ENCODE results near the gene STYXL2.

STYXL2 gene

DNA sequence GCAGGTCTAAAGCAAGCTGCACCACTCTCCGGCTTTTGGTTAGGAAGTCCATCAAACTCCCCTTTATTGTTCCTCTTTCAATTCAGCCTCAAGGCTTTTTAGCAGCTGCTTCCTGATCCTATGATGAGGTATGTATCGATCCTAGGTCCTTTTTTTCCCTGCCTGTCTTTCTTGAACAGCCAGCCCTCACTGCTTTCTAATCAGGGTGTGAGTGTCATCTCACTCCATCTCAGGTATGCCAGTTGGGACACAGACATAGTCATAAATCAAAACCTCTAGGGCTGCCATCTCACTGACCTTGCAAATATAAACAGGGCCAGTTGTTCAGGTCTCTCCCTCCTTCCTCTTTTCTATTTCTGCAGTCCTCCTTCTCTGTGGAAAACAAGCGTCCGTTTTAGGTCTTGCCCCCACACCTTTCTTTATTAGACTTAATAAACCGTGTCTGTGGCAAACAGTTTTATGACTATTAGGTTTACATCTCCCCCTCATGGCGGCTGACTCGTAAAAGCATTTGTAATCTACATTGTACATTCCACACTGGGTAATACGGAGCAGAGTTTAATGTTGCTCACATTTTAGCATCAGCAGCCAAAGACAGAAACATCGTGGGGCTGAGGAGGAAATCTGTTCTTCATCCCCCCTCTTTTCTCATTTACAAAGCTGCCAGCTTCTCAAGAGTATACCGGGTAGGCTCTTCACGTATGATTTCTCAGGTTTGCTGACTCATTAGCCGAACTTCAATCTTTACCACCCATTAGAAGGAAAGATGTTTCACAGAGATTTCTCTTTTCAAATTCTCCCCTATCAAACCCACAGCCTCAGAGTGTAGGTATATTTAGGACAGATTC lies 11.6 kb downstream of the STYXL2 start:
- no peak overlapping the region for H3K23ac ChIP-seq (ENCODE audit: low read length)
- no peaks in the 10 kb centered on the region for H3K27me3 ChIP-seq (ENCODE audit: insufficient read depth, low read length, poor library complexity)
- no peak overlapping the region for H2AK5ac ChIP-seq (ENCODE audit: low read length)
- WGBS (ENCODE audit: extremely low coverage, insufficient coverage, low lambda C conversion rate): no CpG with 5 or more reads among the region's 12 CpGs
- no peak overlapping the region for H3K4me3 ChIP-seq (ENCODE audit: low read length)
- H3K36me3 ChIP-seq (ENCODE audit: control insufficient read depth, insufficient read depth, low read length): no peaks in the 10 kb centered on the region
- no peaks in the 10 kb centered on the region for H3K79me1 ChIP-seq (ENCODE audit: low read length)
- no peak for DNase-seq
- no peak overlapping the region for H3K56ac ChIP-seq (ENCODE audit: low read length)
- H2BK120ac ChIP-seq (ENCODE audit: low read depth, low read length): no peak overlapping the region
- H2BK15ac ChIP-seq (replicated peaks; ENCODE audit: low read depth): no peak overlapping the region
- H3K4ac ChIP-seq (ENCODE audit: low read depth, low read length): no peak overlapping the region
- no peaks in the 10 kb centered on the region for H3K79me2 ChIP-seq (ENCODE audit: control insufficient read depth, insufficient read depth, low read length)
- no peak overlapping the region for H3K4me2 ChIP-seq (ENCODE audit: low read length)
- H3K9ac ChIP-seq (ENCODE audit: low read length): no peak overlapping the region
- H3K18ac ChIP-seq (ENCODE audit: low read length): peak overlapping the region; percentile 66
- peaks cover 2% of the 10 kb centered on the region for H3K4me1 ChIP-seq (ENCODE audit: control insufficient read depth, low read depth, low read length)
- H4K5ac ChIP-seq (ENCODE audit: low read length): no peak overlapping the region
- H2BK5ac ChIP-seq (ENCODE audit: low read length): no peak overlapping the region
- H4K8ac ChIP-seq (ENCODE audit: low read depth, low read length): no peak overlapping the region
- H3K27ac ChIP-seq (ENCODE audit: low read depth, low read length): no peak overlapping the region

- no peaks in the 10 kb centered on the region for H3K79me1 ChIP-seq (ENCODE audit: low read length)
- no peak overlapping the region for H2AK5ac ChIP-seq (ENCODE audit: low read length)
- H3K18ac ChIP-seq (ENCODE audit: low read length): no peak overlapping the region
- no peak overlapping the region for H3K27ac ChIP-seq (ENCODE audit: low read depth, low read length)
- no peak overlapping the region for H2BK5ac ChIP-seq (ENCODE audit: low read length)
- peaks cover 2% of the 10 kb centered on the region for H3K4me1 ChIP-seq (ENCODE audit: control insufficient read depth, low read depth, low read length)
- H3K56ac ChIP-seq (ENCODE audit: low read length): no peak overlapping the region
- no peak overlapping the region for H3K4me2 ChIP-seq (ENCODE audit: low read length)
- DNase-seq: no peak
- no peak overlapping the region for H4K5ac ChIP-seq (ENCODE audit: low read length)
- no peak overlapping the region for H3K23ac ChIP-seq (ENCODE audit: low read length)
- H4K8ac ChIP-seq (ENCODE audit: low read depth, low read length): no peak overlapping the region
- no peak overlapping the region for H2BK15ac ChIP-seq (replicated peaks; ENCODE audit: low read depth)
- WGBS (ENCODE audit: extremely low coverage, insufficient coverage, low lambda C conversion rate): no CpG with 5 or more reads among the region's 4 CpGs
- H3K79me2 ChIP-seq (ENCODE audit: control insufficient read depth, insufficient read depth, low read length): no peaks in the 10 kb centered on the region
- no peak overlapping the region for H3K9ac ChIP-seq (ENCODE audit: low read length)
- H3K4ac ChIP-seq (ENCODE audit: low read depth, low read length): no peak overlapping the region
- H2BK120ac ChIP-seq (ENCODE audit: low read depth, low read length): no peak overlapping the region
- no peaks in the 10 kb centered on the region for H3K27me3 ChIP-seq (ENCODE audit: insufficient read depth, low read length, poor library complexity)
- H3K36me3 ChIP-seq (ENCODE audit: control insufficient read depth, insufficient read depth, low read length): no peaks in the 10 kb centered on the region
- H3K4me3 ChIP-seq (ENCODE audit: low read length): no peak overlapping the region
Measured at GRCh38 chr1:167106119-167106461, 12.2 kb downstream of the STYXL2 start.

DNA sequence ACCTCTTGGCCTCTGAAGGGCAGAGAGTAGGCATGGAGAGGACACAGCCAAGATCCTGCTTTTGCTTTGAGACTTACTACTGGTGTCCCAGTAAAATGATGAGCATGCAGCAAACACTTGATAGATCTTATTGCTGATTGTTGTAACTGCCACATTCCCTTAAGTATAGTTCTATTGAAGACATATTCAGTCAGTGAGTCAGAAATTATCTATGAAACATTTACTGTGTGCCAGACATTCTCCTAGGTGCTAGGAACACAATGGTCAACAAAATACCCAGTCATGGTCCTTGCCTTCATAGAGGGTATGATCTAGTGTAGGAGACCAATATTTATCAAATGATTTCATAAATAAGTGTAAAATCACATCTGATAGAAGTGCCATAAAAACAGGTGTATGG lies 13.6 kb downstream of the STYXL2 start:
- Histone ChIP-seq H2AK5ac (ENCODE audit: low read length) (no peak overlapping the region), H3K27me3 (ENCODE audit: insufficient read depth, low read length, poor library complexity) (no peaks in the 10 kb centered on the region), H3K18ac (ENCODE audit: low read length) (no peak overlapping the region), H3K4me3 (ENCODE audit: low read length) (no peak overlapping the region), H3K4ac (ENCODE audit: low read depth, low read length) (no peak overlapping the region), H2BK15ac (replicated peaks; ENCODE audit: low read depth) (no peak overlapping the region), H3K4me1 (ENCODE audit: control insufficient read depth, low read depth, low read length) (peaks cover 2% of the 10 kb centered on the region), H4K5ac (ENCODE audit: low read length) (no peak overlapping the region), H3K27ac (ENCODE audit: low read depth, low read length) (no peak overlapping the region), H3K9ac (ENCODE audit: low read length) (no peak overlapping the region), H2BK120ac (ENCODE audit: low read depth, low read length) (no peak overlapping the region), H3K36me3 (ENCODE audit: control insufficient read depth, insufficient read depth, low read length) (no peaks in the 10 kb centered on the region), H3K23ac (ENCODE audit: low read length) (no peak overlapping the region), H4K8ac (ENCODE audit: low read depth, low read length) (no peak overlapping the region), H3K4me2 (ENCODE audit: low read length) (no peak overlapping the region), H2BK5ac (ENCODE audit: low read length) (no peak overlapping the region), H3K56ac (ENCODE audit: low read length) (no peak overlapping the region), H3K79me1 (ENCODE audit: low read length) (no peaks in the 10 kb centered on the region), H3K79me2 (ENCODE audit: control insufficient read depth, insufficient read depth, low read length) (no peaks in the 10 kb centered on the region)
- DNase-seq: no peak

DNA sequence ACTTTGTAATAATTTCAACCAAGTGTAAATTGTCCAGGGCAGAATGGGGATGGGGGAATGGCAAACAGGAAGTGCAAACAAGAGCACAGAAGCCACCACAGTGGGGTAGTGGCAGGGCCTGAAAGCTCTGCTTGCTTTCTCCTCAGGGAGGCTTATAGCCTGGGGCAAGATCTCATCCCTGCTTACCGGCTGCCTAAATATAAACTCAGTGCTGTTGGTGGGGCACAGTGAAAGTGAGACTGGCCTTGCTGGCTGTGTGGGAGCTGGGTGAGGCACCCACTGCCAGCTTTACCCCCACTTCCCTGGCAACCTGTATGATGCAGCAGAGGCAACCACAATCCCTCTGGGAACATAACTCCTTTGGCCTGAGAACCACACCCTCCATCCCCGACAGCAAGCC lies 15.2 kb downstream of the STYXL2 start:
- H2AK5ac ChIP-seq (ENCODE audit: low read length): no peak overlapping the region
- H3K27ac ChIP-seq (ENCODE audit: low read depth, low read length): peak overlapping the region; percentile 43
- H3K4me3 ChIP-seq (ENCODE audit: low read length): no peak overlapping the region
- no CpG with 5 or more reads among the region's 2 CpGs for WGBS (ENCODE audit: extremely low coverage, insufficient coverage, low lambda C conversion rate)
- peaks cover 2% of the 10 kb centered on the region for H3K4me1 ChIP-seq (ENCODE audit: control insufficient read depth, low read depth, low read length)
- H2BK5ac ChIP-seq (ENCODE audit: low read length): no peak overlapping the region
- H3K4ac ChIP-seq (ENCODE audit: low read depth, low read length): no peak overlapping the region
- no peaks in the 10 kb centered on the region for H3K79me2 ChIP-seq (ENCODE audit: control insufficient read depth, insufficient read depth, low read length)
- no peak overlapping the region for H4K5ac ChIP-seq (ENCODE audit: low read length)
- H3K56ac ChIP-seq (ENCODE audit: low read length): peak overlapping the region; percentile 26
- no peaks in the 10 kb centered on the region for H3K36me3 ChIP-seq (ENCODE audit: control insufficient read depth, insufficient read depth, low read length)
- peak overlapping the region; percentile 56 for H3K18ac ChIP-seq (ENCODE audit: low read length)
- H4K8ac ChIP-seq (ENCODE audit: low read depth, low read length): no peak overlapping the region
- peak; percentile 70 for DNase-seq
- H3K9ac ChIP-seq (ENCODE audit: low read length): no peak overlapping the region
- H2BK120ac ChIP-seq (ENCODE audit: low read depth, low read length): no peak overlapping the region
- no peak overlapping the region for H2BK15ac ChIP-seq (replicated peaks; ENCODE audit: low read depth)
- H3K79me1 ChIP-seq (ENCODE audit: low read length): no peaks in the 10 kb centered on the region
- no peak overlapping the region for H3K4me2 ChIP-seq (ENCODE audit: low read length)
- no peak overlapping the region for H3K23ac ChIP-seq (ENCODE audit: low read length)
- H3K27me3 ChIP-seq (ENCODE audit: insufficient read depth, low read length, poor library complexity): no peaks in the 10 kb centered on the region

GRCh38 chr1:167110586-167110985 lies 16.7 kb downstream of the STYXL2 start:
- no CpG with 5 or more reads among the region's 3 CpGs for WGBS (ENCODE audit: extremely low coverage, insufficient coverage, low lambda C conversion rate)
- no peak for DNase-seq

More at GRCh38 chr1:167110586-167110985, 16.7 kb downstream of the STYXL2 start:
- H2AK5ac ChIP-seq (ENCODE audit: low read length): no peak overlapping the region
- no peak overlapping the region for H4K5ac ChIP-seq (ENCODE audit: low read length)
- no peaks in the 10 kb centered on the region for H3K27me3 ChIP-seq (ENCODE audit: insufficient read depth, low read length, poor library complexity)
- no peak overlapping the region for H2BK120ac ChIP-seq (ENCODE audit: low read depth, low read length)
- no peak overlapping the region for H3K4me3 ChIP-seq (ENCODE audit: low read length)
- no peak overlapping the region for H3K23ac ChIP-seq (ENCODE audit: low read length)
- no peaks in the 10 kb centered on the region for H3K36me3 ChIP-seq (ENCODE audit: control insufficient read depth, insufficient read depth, low read length)
- no peak overlapping the region for H3K18ac ChIP-seq (ENCODE audit: low read length)
- H3K79me1 ChIP-seq (ENCODE audit: low read length): no peaks in the 10 kb centered on the region
- no peak overlapping the region for H3K4me2 ChIP-seq (ENCODE audit: low read length)
- H3K79me2 ChIP-seq (ENCODE audit: control insufficient read depth, insufficient read depth, low read length): no peaks in the 10 kb centered on the region
- no peak overlapping the region for H2BK15ac ChIP-seq (replicated peaks; ENCODE audit: low read depth)
- H3K9ac ChIP-seq (ENCODE audit: low read length): no peak overlapping the region
- H3K4ac ChIP-seq (ENCODE audit: low read depth, low read length): no peak overlapping the region
- H2BK5ac ChIP-seq (ENCODE audit: low read length): no peak overlapping the region
- no peaks in the 10 kb centered on the region for H3K4me1 ChIP-seq (ENCODE audit: control insufficient read depth, low read depth, low read length)
- no peak overlapping the region for H4K8ac ChIP-seq (ENCODE audit: low read depth, low read length)
- H3K56ac ChIP-seq (ENCODE audit: low read length): no peak overlapping the region
- no peak overlapping the region for H3K27ac ChIP-seq (ENCODE audit: low read depth, low read length)

Data from mesendoderm (in vitro differentiated cells).